ENCODE data around the gene PSMC3IP.

The PSMC3IP gene

GRCh38 chr17:42537826-42538451 is 39.6 kb downstream of the PSMC3IP start:
- FAIRE-seq: no peak

GRCh38 chr17:42537156-42537805 is 40.2 kb downstream of the PSMC3IP start:
- FAIRE-seq: no peak

- no peak for FAIRE-seq
Observed at GRCh38 chr17:42536372-42537155, 41.0 kb downstream of the PSMC3IP start.

- no peak for FAIRE-seq
Observed at GRCh38 chr17:42536048-42536371, 41.5 kb downstream of the PSMC3IP start, which contains the start of gene NAGLU. NAGLU (plus strand) TSS chr17:42536241; CDS start chr17:42536273, 32 bp downstream.

- FAIRE-seq: no peak
Observed at GRCh38 chr17:42535155-42536047, 42.1 kb downstream of the PSMC3IP start.

GRCh38 chr17:42531455-42532354 is 45.8 kb downstream of the PSMC3IP start:
- no peak for FAIRE-seq

- FAIRE-seq: no peak
Observed at GRCh38 chr17:42530952-42531454, 46.5 kb downstream of the PSMC3IP start.

- no peak for FAIRE-seq
Observed at GRCh38 chr17:42529061-42529460, 48.5 kb downstream of the PSMC3IP start.

GRCh38 chr17:42527932-42528331 is 49.6 kb downstream of the PSMC3IP start:
- no peak for FAIRE-seq

- FAIRE-seq: no peak
Observed at GRCh38 chr17:42526031-42526444, 51.5 kb downstream of the PSMC3IP start.

GRCh38 chr17:42525221-42525620 is 52.3 kb downstream of the PSMC3IP start:
- FAIRE-seq: no peak

- FAIRE-seq: no peak
Observed at GRCh38 chr17:42522798-42523278, 54.7 kb downstream of the PSMC3IP start.
